GM19043 (cell line): ENCODE data around the gene SLC17A1.
"Not testable (repeated sequence)": the region's sequence is repeated elsewhere in the genome, so short reads cannot be mapped to it uniquely, and the experiment has no call there.

ENCODE experiments used
- ATAC-seq: cut with Tn5 transposase; IDR thresholded peaks from one replicate; pipeline ENCODE4 v1.9.1; 2021; ENCODE audit warnings: low read depth; ENCODE audit not compliant: unreplicated experiment

The SLC17A1 gene

DNA sequence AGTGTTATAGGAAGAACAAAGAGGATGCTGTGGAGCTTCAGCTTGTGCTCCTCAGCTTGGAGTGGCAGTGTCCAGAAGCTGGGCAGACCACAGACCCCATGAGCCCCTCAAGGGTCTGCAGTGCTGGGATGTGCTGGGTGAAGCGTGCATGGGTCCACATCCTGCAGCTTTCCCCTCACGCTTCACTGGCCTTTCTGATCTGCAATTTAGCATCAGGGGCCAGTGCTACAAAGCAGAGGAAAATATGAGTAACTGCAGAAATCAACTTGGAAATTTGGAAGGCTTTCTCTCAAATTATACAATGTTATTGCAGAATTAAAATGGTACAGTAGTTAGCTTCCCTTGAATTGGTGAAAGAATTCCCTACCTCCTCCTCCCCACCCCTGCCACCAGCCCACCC lies 67.2 kb downstream of the SLC17A1 start:
- no peak for ATAC-seq

DNA sequence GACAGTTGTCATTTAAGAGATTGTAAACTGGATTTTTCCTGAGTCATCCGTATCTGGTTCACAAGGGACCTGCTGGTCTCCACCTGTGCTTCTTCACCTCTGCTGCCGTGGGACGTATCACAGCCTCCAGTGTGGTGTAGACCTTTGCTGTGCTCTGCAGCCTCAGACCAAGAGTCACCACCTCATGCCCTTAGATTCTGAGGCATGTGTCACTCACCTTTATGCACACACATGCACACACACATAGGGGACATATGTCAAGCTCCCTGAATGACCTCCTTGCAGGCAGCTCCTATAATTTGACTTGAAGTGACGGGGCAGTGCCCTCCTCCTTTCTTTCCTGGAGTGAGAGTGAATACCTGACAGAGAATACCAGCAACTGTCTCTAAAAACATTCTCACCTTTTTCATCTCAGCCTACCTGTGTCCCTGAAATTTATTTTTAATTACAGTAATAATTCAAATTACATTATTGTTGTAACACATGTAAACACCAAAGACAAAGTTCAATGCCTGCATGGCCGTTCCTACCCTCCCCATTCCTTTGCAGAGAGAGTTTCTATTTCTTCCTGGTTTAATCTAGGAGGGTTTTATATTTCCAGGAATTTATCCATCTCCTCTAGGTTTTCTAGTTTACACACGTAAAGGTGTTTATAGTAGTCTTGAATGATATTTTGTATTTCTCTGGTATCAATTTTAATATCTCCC lies 73.8 kb downstream of the SLC17A1 start:
- no peak for ATAC-seq

DNA sequence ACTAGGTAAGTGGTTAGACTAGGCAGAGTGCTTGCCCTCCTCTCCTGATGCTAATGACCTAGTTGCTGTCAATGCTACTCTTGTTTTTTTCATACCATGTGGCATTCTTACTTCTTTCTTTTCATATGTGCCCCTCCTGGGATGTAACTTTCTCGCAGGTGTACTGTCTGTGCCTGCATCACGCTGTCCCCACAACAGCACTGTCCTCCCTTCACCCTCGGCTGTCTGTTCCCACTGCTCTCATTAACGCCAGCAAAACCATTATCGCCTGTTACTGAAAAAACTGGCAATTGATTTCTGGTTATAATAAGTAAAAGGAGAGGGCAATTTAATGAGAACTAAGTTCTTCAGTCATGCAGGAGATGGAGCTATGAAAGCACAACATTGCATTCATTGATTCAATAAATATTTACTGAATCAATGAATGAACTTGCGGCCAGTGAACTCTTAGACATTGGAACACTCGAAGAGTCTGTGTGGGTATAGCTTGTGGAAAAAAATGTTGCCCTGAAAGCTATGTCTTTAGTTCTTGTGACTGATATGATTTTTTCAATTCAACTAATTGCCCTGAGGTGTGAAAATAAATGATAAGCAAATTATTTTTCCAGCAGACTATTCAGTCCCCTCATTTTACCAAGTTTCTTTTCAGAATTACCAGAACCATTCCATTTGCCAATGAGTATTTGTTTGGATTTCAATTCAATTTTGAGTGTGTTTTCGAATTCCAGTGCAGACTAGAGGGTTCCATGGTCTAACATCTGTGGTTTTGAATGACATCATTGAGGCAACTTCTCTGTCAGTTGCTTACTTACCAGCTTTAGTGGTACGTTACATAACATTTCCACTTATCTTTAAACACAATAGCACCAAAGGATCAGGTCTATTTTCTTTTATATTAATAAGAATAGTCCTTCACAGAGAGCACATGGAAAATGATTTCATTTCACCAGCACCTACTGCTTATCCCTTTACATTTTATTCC lies 75.2 kb downstream of the SLC17A1 start:
- ATAC-seq: no peak

DNA sequence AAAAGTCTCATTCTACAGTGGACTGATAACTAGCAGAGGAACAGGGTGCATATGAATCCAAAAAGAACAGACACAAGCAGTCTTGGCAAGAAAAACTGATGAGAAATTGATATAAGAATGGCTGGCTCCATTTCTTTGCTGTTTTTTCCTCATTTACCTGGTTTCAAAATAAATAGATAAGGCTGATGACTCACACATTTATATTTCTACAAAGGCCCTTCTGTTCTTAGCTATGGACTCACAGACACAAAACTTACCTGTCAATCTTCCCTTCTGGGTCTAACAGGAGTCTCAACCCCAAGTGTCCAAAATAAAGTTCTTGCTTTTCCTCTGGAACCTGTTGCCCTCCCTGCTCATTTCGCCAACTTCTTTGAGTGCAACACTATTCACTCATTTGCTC lies 76.4 kb downstream of the SLC17A1 start:
- ATAC-seq: no peak

DNA sequence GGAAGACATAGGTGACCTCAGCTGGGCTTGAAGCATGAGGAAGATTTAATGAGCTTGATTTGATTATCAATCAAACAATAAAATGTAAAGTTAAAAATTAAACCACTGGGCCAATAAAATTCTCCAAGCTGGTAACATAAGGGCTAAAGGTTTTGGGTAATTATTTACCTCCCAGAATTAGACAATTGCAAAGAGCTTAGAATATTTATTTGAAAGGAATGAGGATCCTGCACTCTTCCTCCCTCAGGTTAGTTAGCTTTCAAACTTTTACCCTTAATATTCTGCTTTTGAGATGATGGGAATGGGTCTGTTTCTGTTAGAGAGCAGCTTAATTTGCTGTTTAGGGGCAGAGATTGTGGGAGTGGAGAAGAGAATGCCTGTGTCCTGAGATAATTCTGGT lies 77.3 kb downstream of the SLC17A1 start, which contains the start of gene SLC17A4:
TSS of gene SLC17A4 (plus strand) at position 208 of the 400 bp plus-strand sequence. CDS start 7,221 bp downstream, outside the sequence.
- ATAC-seq: no peak

DNA sequence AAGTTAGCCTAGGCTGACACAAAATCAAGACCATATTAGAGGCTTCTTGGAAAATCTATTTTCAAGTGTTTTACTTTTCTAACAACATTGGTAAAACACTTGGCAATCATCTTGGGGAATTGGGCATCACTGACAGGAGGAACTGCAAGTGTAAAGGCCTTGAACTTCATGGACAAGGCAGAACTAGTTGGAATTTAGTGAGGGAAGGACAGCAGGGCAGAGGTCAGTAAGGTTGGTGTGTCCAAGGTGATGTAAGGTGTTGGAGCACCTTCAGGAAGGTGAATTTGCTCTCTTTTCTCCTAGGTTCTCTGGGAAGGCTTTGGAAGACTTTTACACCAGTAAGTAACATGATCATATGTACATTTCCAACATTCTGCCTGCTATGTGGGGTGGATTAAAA lies 78.8 kb downstream of the SLC17A1 start:
- ATAC-seq: no peak

DNA sequence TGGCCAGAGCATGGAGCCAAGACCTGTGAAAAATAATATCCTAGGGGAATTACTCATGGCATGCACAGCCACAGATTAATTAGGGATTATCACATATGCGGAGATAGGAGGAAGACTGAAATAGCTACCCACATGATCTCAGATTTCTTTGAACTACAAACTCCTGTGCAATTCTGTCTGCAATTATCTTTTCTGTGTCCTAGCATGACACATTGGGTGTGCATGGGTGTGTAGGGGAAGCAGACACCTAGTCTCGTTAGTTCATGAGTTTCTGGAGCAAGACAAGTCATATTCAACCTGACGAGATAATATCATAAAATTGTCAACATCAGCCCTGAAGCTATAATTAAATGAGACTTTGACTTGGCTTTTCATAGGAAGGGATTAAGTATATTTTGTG lies 80.9 kb downstream of the SLC17A1 start:
- no peak for ATAC-seq

DNA sequence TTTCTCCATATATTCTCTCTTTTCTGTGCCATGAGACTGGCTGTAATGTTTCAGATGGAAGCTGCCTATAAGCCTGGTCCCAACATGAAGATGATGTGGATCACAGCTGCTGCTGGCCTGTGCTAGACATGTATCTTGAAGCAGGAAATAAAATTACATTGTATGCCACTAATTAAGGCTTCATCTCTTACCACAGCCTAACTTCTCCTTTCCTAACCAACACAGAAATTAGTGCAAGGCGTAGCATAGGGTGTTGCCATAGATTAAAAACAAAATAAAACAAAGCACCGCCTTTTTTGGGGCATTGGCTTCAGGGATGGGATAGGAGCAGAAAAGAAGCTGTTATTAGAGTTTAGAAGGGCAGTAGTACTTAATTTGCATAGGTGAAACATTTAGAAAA lies 82.0 kb downstream of the SLC17A1 start:
- no peak for ATAC-seq

DNA sequence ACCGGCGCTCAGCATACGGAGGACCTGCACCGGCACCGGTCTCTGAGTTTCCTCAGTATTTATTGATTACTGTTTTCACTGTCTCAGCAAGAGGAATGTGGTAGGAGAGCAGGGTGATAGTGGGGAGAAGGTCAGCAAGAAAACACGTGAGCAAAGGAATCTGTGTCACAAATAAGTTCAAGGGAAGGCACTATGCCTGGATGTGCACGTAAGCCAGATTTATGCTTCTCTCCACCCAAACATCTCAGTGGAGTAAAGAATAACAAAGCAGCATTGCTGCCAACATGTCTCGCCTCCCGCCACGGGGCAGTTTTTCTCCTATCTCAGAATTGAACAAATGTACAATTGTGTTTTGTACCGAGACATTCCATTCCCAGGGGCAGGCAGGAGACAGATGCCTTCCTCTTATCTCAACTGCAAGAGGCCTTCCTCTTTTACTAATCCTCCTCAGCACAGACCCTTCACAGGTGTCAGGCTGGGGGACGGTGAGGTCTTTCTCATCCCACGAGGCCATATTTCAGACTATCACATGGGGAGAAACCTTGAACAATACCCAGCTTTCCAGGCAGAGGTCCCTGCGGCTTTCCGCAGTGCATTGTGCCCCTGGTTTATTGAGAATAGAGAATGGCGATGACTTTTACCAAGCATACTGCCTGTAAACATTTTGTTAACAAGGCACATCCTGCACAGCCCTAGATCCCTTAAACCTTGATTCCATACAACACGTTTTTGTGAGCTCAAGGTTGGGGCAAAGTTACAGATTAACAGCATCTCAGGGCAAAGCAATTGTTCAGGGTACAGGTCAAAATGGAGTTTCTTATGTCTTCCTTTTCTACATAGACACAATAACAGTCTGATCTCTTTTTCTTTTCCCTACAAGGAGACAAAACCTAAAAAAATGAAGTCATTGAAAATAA lies 83.0 kb downstream of the SLC17A1 start:
- not testable (repeated sequence) for ATAC-seq

DNA sequence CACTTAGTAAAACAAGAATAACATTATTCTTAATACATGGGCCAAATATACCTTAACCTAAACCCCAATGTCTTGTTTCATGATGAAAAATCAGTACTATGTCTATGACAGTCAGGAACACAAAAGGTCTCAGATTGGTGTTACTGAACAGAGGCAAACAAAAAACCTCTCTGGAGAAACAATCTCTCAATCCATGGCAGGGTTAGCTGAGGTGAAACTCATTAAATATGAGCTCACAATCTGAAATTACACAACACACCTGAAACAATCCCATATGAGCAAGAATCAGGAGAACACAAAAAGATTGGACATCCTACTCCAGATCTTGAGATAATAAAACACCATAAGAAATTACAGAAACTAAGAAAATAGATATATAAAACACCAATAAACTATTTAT lies 83.8 kb downstream of the SLC17A1 start:
- no peak for ATAC-seq

DNA sequence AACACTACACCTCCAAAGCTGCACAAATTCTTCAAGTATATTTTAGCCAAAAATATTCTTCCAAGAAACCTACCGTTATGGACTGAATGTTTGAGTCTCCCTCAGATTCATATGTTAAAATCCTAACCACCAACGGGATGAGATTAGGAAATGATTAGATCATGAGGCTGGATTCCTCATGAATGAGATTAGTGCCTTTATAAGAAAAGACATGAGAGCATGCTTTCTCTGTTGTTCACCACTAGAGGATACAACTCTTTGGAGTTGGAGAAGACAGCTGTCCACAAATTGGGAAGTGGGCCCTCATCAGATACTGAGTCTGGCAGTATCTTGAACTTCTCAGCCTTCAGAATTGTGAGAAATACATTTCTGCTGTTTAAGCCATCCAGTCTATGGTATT lies 84.4 kb downstream of the SLC17A1 start:
- ATAC-seq: no peak

DNA sequence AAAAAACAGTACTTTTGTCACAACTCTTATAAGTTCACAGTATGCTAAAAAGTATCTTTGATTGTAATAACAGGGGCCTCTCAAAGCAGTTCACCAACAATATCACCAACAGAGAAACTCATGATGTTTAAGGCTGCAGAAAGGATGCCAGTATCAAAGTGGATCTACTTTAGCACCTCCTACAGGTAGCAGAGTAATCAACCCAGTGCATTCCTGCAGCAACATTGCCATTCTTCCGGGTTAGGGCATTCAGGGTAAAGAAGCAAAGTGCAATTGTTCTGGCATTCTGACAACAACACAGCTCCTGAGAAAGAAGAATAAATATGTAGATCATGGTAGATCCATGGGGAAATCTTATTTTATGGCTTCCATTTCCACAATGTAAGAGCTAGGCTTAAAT lies 84.9 kb downstream of the SLC17A1 start:
- no peak for ATAC-seq

DNA sequence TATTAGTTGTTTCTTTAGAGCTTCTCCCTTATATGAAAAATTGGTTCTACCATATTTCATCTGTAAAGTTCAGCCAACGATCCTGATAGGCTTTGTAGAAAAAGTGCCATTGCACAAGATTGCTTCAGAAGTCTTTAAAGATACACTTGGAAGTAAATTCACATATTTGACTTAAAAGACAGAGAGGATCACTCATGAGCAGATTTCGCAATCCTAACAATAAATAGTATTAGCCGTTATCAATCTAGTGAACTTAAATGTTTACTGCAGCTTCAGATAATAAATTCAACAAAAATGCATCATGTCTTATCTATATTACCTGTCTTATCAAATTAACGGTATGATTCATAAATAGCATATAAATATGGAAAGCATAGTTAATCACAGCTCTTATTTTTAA lies 86.0 kb downstream of the SLC17A1 start:
- no peak for ATAC-seq

DNA sequence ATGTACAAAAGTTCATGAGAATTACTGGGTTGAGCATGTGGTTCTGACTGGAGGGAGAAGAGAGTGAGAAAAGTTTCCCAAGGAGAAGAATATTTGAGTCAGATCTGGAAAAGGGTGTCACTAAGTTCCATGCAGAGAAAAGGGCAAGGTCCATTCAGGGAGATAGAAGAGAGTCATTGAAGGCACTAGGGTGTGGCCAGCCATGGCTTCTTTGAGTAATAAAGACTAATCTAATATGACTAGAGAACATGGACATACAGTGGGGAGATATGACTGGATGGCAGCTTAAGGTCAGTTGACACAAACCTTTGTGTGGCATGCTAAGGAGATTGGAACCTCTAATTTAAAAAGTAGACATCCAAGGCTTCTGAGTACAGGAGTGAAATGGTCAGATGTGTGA lies 88.0 kb downstream of the SLC17A1 start:
- ATAC-seq: no peak

DNA sequence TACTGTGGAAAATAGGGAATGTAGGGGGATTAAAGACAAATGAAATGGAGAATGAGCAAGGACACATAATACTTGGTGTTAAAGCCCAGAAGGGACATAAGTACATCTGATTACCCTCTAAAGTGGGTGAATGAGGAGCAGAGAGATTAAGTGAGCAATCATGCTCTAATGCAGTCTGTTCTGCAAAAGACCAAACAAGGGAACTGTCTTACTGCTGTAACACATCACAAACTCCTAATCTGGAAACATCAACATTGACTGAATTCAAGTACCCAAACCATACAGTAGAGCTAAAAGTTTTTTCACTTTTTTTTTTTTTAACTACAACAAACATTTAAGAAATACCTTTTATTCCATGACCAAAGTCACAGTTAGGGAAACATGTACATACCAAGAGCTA lies 96.6 kb downstream of the SLC17A1 start:
- no peak for ATAC-seq
